Renal cortical epithelial cell (primary cell): Measurements from ENCODE around the gene GRIN2D. TPM values are rescaled to one million over a fixed set of nuclear protein-coding genes. Genes with fewer than 3 reads are reported as not detected.

Experiments used
- DNase-seq: peaks from one replicate; pipeline ENCODE4 v3.0.0-alpha.2; 2011; ENCODE audit warnings: low read depth
- total RNA-seq: library from RNA; depleted of rRNA; stranded (reverse); fragments of >200 nt; gene quantifications from 2 replicates; pipeline ENCODE4 v1.2.3, GENCODE V29; 2014

GRIN2D gene
- total RNA-seq, 1 donor from 2014 or later: 0.25 TPM

- DNase-seq: no peak
Measured at GRCh38 chr19:48397263-48398101, 4.0 kb downstream of the GRIN2D start.

GRCh38 chr19:48398102-48398374, 4.6 kb downstream of the GRIN2D start:
- DNase-seq: no peak

- DNase-seq: peak; percentile 29
Measured at GRCh38 chr19:48398375-48399235, 5.1 kb downstream of the GRIN2D start.

- DNase-seq: no peak
Measured at GRCh38 chr19:48400018-48400742, 6.7 kb downstream of the GRIN2D start.

- DNase-seq: no peak
Measured at GRCh38 chr19:48401287-48401686, 7.8 kb downstream of the GRIN2D start.

GRCh38 chr19:48403606-48404005, 10.1 kb downstream of the GRIN2D start:
- DNase-seq: peak; percentile 53

GRCh38 chr19:48405010-48405659, 11.7 kb downstream of the GRIN2D start:
- DNase-seq: no peak

- DNase-seq: no peak
Measured at GRCh38 chr19:48405850-48406249, 12.4 kb downstream of the GRIN2D start.

- no peak for DNase-seq
Measured at GRCh38 chr19:48413879-48414587, 20.6 kb downstream of the GRIN2D start.

- DNase-seq: peak; percentile 72
Measured at GRCh38 chr19:48415395-48415794, 21.9 kb downstream of the GRIN2D start.

- no peak for DNase-seq
Measured at GRCh38 chr19:48415806-48416221, 22.3 kb downstream of the GRIN2D start.

- no peak for DNase-seq
Measured at GRCh38 chr19:48417421-48417820, 24.0 kb downstream of the GRIN2D start.

GRCh38 chr19:48418317-48419064, 25.0 kb downstream of the GRIN2D start:
- no peak for DNase-seq

GRCh38 chr19:48419158-48419920, 25.9 kb downstream of the GRIN2D start:
- DNase-seq: no peak

- DNase-seq: no peak
Measured at GRCh38 chr19:48421548-48421947, 28.1 kb downstream of the GRIN2D start.

- peak; percentile 69 for DNase-seq
Measured at GRCh38 chr19:48424694-48425219, 31.3 kb downstream of the GRIN2D start.

- no peak for DNase-seq
Measured at GRCh38 chr19:48428670-48429069, 35.2 kb downstream of the GRIN2D start.

- DNase-seq: no peak
Measured at GRCh38 chr19:48433337-48433736, 39.9 kb downstream of the GRIN2D start.

GRCh38 chr19:48436586-48436985, 43.1 kb downstream of the GRIN2D start:
- DNase-seq: no peak
